Measurements from ENCODE around the gene PSTPIP2. TPM values are rescaled to one million over a fixed set of nuclear protein-coding genes. Genes with fewer than 3 reads are reported as not detected.
A peak's percentile ranks its signal among the peaks of the same experiment; 100 is the strongest.

The PSTPIP2 gene
- total and polyA plus RNA-seq, 2 of the 13 experiments (the other 11 are each of a cell fraction or from before 2014, with no cell fraction given), result 0.25 to 0.27 TPM

DNA sequence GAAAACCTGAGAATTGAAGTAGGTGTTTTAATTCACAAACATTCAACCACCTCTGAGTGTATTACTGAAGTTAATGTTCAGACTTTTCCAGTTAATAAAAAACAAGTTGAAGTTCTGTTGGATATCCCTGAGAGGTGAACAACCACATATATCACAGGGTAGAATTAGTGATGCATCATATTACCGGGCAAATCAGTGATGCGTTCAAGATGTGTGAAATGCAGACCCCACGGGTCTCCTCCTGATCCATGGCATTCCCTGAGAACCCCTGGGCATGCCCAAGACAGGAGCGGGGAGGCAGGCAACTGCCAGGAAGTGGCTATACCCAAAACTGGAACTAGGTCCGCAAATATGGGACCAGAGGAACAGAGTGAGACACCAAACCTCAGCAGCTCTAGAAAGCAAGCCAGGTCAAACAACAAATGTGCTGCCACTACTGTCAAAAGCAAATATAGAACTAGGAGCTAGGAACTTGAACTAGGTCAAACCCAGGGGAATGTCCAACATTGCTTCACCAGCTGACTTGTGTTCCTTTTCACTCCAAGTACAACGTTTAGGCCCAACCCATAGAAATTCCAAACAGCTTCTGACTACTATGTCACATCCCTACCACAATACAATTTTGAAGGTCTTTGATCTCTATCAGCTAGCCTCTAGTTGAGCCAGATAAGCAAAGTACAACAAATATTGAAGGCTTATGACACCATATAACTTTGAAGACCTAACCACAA lies 20.2 kb downstream of the PSTPIP2 start (continued):
- TF ChIP-seq CREM (IDR thresholded peaks at IDR 0.05) (peak; percentile 70; the same call in 1 of the 2 replicates), CREM (CRISPR knock-in tag; IDR thresholded peaks at IDR 0.05) (no peak), CCDC6 (CRISPR knock-in tag; IDR thresholded peaks at IDR 0.05) (no peak), HDAC2 (CRISPR knock-in tag; IDR thresholded peaks at IDR 0.05) (peak; percentile 87), ZNF431 (CRISPR knock-in tag; IDR thresholded peaks at IDR 0.05; ENCODE audit: borderline replicate concordance, low read depth) (0 out of 2 replicates have a peak, but pooled peaks have one; percentile 69), TBX3 (IDR thresholded peaks at IDR 0.05; ENCODE audit: borderline replicate concordance) (peak; percentile 96), ZNF20 (CRISPR knock-in tag; IDR thresholded peaks at IDR 0.05) (no peak), ASH2L (IDR thresholded peaks at IDR 0.05; ENCODE audit: insufficient read length, low read depth, low read length) (peak; percentile 47), NCOA5 (CRISPR knock-in tag; IDR thresholded peaks at IDR 0.05) (no peak), HNF1A (IDR thresholded peaks at IDR 0.05; ENCODE audit: low read depth) (no peak), HNF1A (CRISPR knock-in tag; IDR thresholded peaks at IDR 0.05; ENCODE audit: borderline replicate concordance) (peak; percentile 82), ATF4 (CRISPR knock-in tag; IDR thresholded peaks at IDR 0.05) (0 out of 4 replicates have a peak, but pooled peaks of 1 of the 2 experiments have one; percentile 36), FOSL2 (CRISPR knock-in tag; IDR thresholded peaks at IDR 0.05) (peak; percentile 63), RNF219 (CRISPR knock-in tag; IDR thresholded peaks at IDR 0.05) (no peak), EZH2 (conservative IDR thresholded peaks at IDR 0.05; ENCODE audit: low read depth, low read length) (no peak), HOXA9 (CRISPR knock-in tag; IDR thresholded peaks at IDR 0.05; ENCODE audit: borderline replicate concordance) (no peak), ZNF543 (CRISPR knock-in tag; IDR thresholded peaks at IDR 0.05) (no peak), RBM39 (IDR thresholded peaks at IDR 0.05; ENCODE audit: low read depth, low read length, poor library complexity, severe bottlenecking) (no peak)
- TF ChIP-seq, protein P1, sequence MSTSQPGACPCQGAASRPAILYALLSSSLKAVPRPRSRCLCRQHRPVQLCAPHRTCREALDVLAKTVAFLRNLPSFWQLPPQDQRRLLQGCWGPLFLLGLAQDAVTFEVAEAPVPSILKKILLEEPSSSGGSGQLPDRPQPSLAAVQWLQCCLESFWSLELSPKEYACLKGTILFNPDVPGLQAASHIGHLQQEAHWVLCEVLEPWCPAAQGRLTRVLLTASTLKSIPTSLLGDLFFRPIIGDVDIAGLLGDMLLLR (CRISPR knock-in tag; IDR thresholded peaks at IDR 0.05), result no peak
- TF ChIP-seq, protein P2, sequence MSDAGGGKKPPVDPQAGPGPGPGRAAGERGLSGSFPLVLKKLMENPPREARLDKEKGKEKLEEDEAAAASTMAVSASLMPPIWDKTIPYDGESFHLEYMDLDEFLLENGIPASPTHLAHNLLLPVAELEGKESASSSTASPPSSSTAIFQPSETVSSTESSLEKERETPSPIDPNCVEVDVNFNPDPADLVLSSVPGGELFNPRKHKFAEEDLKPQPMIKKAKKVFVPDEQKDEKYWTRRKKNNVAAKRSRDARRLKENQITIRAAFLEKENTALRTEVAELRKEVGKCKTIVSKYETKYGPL (CRISPR knock-in tag; IDR thresholded peaks at IDR 0.05), result no peak

Measured in HepG2 (cell line).